ENCODE measurements around the gene SLC17A9.

SLC17A9 gene, protein sequence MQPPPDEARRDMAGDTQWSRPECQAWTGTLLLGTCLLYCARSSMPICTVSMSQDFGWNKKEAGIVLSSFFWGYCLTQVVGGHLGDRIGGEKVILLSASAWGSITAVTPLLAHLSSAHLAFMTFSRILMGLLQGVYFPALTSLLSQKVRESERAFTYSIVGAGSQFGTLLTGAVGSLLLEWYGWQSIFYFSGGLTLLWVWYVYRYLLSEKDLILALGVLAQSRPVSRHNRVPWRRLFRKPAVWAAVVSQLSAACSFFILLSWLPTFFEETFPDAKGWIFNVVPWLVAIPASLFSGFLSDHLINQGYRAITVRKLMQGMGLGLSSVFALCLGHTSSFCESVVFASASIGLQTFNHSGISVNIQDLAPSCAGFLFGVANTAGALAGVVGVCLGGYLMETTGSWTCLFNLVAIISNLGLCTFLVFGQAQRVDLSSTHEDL

GRCh38 chr20:62952373-62952967, at the start of gene SLC17A9:
Gene SLC17A9 (plus strand): TSS chr20:62952709. CDS start chr20:62952831, 122 bp downstream.
- peak within 1 kb of the TSS; percentile 86 to 98 for H3K27ac ChIP-seq
- H3K27me3 ChIP-seq = no peaks in the 10 kb centered on the region
- no peak for TF ChIP-seq CTCF (IDR thresholded peaks at IDR 0.05)
- intact Hi-C loops (cut with DNase I; ENCODE audit: low total_unique reads) = no loop called here
- H3K9me3 ChIP-seq = no peaks in the 10 kb centered on the region
- peak within 1 kb of the TSS; percentile 34 to 51 for H3K4me3 ChIP-seq
- peaks cover 0 to 33% (median 26%) of the 10 kb centered on the region in 4 donors for H3K4me1 ChIP-seq
- peaks cover 15 to 35% (median 31%) of the 10 kb centered on the region in 3 donors for H3K36me3 ChIP-seq
- DNase-seq = peak; percentile 70 to 86

GRCh38 chr20:62902926-62903615, 49.4 kb upstream of the SLC17A9 start:
- no peak for DNase-seq
- intact Hi-C loops (cut with DNase I; ENCODE audit: low total_unique reads) = loop anchor here (5.0 kb wide), 1 partner anchor 104 kb away; the partner anchor contains the start of gene BHLHE23
- Histone ChIP-seq H3K9me3 (no peaks in the 10 kb centered on the region), H3K4me3 (no peak overlapping the region), H3K36me3 (peaks cover 54 to 75% (median 74%) of the 10 kb centered on the region in 3 donors), H3K4me1 (peaks cover 0 to 38% (median 23%) of the 10 kb centered on the region in 4 donors), H3K27me3 (no peaks in the 10 kb centered on the region), H3K27ac (no peak overlapping the region)
- TF ChIP-seq CTCF (IDR thresholded peaks at IDR 0.05) = no peak

DNA sequence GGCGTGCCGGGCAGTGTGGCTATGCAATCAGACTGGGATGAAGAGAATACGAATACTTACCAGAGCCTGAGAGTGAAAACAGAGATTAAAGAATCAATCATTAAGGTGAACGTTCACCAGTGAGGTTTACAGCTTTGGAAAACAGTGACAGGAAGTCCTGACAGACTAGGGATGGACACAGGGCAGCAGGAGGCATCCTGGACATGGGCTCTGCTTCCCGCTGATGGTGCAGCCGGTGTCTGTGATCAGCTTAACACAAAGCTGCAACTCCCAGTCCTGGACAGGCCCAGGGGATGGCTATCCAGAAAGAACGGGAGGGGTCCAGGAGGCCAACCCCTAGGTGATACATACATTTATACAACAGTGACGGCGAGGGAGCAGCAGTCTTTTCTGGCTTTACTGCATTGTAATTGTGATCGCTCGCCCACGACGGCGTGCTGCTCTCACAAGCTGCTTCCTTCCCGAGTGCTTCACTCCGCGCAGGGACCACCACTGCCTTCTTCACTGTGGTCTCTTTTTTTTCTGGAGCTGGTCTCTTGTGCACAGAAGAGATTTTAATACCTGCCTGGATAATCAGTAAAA, 46.9 kb upstream of the SLC17A9 start:
- Histone ChIP-seq H3K36me3 (peaks cover 80 to 100% (median 100%) of the 10 kb centered on the region in 3 donors), H3K4me3 (no peak overlapping the region), H3K27ac (no peak overlapping the region), H3K27me3 (no peaks in the 10 kb centered on the region), H3K4me1 (peaks cover 0 to 15% (median 7%) of the 10 kb centered on the region in 4 donors), H3K9me3 (no peaks in the 10 kb centered on the region)
- TF ChIP-seq CTCF (IDR thresholded peaks at IDR 0.05) = no peak
- intact Hi-C loops (cut with DNase I; ENCODE audit: low total_unique reads) = no loop called here
- DNase-seq = no peak

GRCh38 chr20:62906209-62906608, 46.3 kb upstream of the SLC17A9 start:
- DNase-seq = no peak
- intact Hi-C loops (cut with DNase I; ENCODE audit: low total_unique reads) = no loop called here
- no peaks in the 10 kb centered on the region for H3K9me3 ChIP-seq
- H3K4me3 ChIP-seq = no peak overlapping the region
- H3K27me3 ChIP-seq = no peaks in the 10 kb centered on the region
- H3K36me3 ChIP-seq = peaks cover 85 to 100% (median 100%) of the 10 kb centered on the region in 3 donors
- no peak overlapping the region for H3K27ac ChIP-seq
- TF ChIP-seq CTCF (IDR thresholded peaks at IDR 0.05) = no peak
- peaks cover 0 to 12% (median 6%) of the 10 kb centered on the region in 4 donors for H3K4me1 ChIP-seq

GRCh38 chr20:62906647-62907375, 45.7 kb upstream of the SLC17A9 start:
- no peak overlapping the region for H3K4me3 ChIP-seq
- H3K27ac ChIP-seq = no peak overlapping the region
- no peaks in the 10 kb centered on the region for H3K9me3 ChIP-seq
- peaks cover 91 to 100% (median 100%) of the 10 kb centered on the region in 3 donors for H3K36me3 ChIP-seq
- DNase-seq = peak in 1 of 2 donors; percentile 35
- no peaks in the 10 kb centered on the region for H3K27me3 ChIP-seq
- intact Hi-C loops (cut with DNase I; ENCODE audit: low total_unique reads) = no loop called here
- peaks cover 0 to 13% (median 6%) of the 10 kb centered on the region in 4 donors for H3K4me1 ChIP-seq
- TF ChIP-seq CTCF (IDR thresholded peaks at IDR 0.05) = no peak

Data from tibial artery (tissue), 4 donors.